Panc1 (cell line): ENCODE data around the gene ARRDC4. TPM values are rescaled to one million over a fixed set of nuclear protein-coding genes. Genes with fewer than 3 reads are reported as not detected.

Experiments
- ATAC-seq: fragments of 200-7000 bp; cut with Tn5 transposase; 2 replicates; pipeline ENCODE4 v1.9.1; 2020; ENCODE audit warnings: mild to moderate bottlenecking, moderate library complexity
- BruUV-seq: library from RNA; stranded (reverse); fragments of 400-500 nt; replicated peaks from 2 replicates; lab custom pipeline; 2021; lab: Mats Ljungman, UMichigan
- CTCF ChIA-PET: fragments of 300-600 bp; sonication (Branson Sonifier 250); formaldehyde crosslinking; loops from one replicate; lab custom pipeline; 2022; ENCODE audit warnings: antibody characterized with exemption; lab: Charles Lee
- POLR2A ChIA-PET: fragments of 300-600 bp; sonication (Branson Sonifier 250); formaldehyde crosslinking; loops from one replicate; lab custom pipeline; 2022; ENCODE audit warnings: antibody characterized with exemption; lab: Charles Lee
- DNase-seq: peaks from one replicate; pipeline ENCODE4 v3.0.0-alpha.2; 2010; ENCODE audit warnings: low read depth, low spot score
- H3K27ac ChIP-seq: 2 replicates; pipeline ENCODE4 v1.5.1; 2011; ENCODE audit warnings: mild to moderate bottlenecking, low read length, inconsistent platforms
- H3K27me3 ChIP-seq: fragments of 200-500 bp; sonication (Bioruptor generic); 2 replicates; pipeline ENCODE4 v1.6.0; 2014; ENCODE audit warnings: low read length, inconsistent platforms; ENCODE audit not compliant: control insufficient read depth, insufficient read depth
- H3K36me3 ChIP-seq: fragments of 200-500 bp; sonication (Bioruptor generic); 2 replicates; pipeline ENCODE4 v1.5.1; 2014; ENCODE audit warnings: inconsistent platforms, mild to moderate bottlenecking, low read length, moderate library complexity; ENCODE audit not compliant: control insufficient read depth, insufficient read depth
- H3K4me1 ChIP-seq: 2 replicates; pipeline ENCODE4 v1.5.1; 2011; ENCODE audit warnings: inconsistent platforms, mild to moderate bottlenecking, low read length, moderate library complexity; ENCODE audit not compliant: control insufficient read depth, insufficient read depth
- H3K4me3 ChIP-seq, 2 experiments: 2 replicates each; pipeline ENCODE4 v1.5.1; 2011 to 2012; ENCODE audit warnings: low read depth in 2 of 2, low read length in 2 of 2, mild to moderate bottlenecking in 2 of 2, inconsistent platforms in 1 of 2, moderate library complexity in 1 of 2
- H3K9me3 ChIP-seq: fragments of 200-500 bp; sonication (Bioruptor generic); 2 replicates; pipeline ENCODE4 v1.5.1; 2014; ENCODE audit warnings: low read depth, mild to moderate bottlenecking, inconsistent platforms, low read length, moderate library complexity; ENCODE audit not compliant: control insufficient read depth, insufficient read depth
- CTCF ChIP-seq: fragments of 450-650 bp; IDR thresholded peaks from 2 replicates; pipeline ENCODE4 v1.5.1; 2017; ENCODE audit warnings: mild to moderate bottlenecking
- POLR2AphosphoS5 ChIP-seq: IDR thresholded peaks from 2 replicates; pipeline ENCODE4 v1.6.1; 2012; ENCODE audit warnings: mild to moderate bottlenecking, low read depth, low read length, moderate library complexity
- SIN3A ChIP-seq: IDR thresholded peaks from 2 replicates; pipeline ENCODE4 v1.6.1; 2012; ENCODE audit warnings: low read depth, mild to moderate bottlenecking, low read length, moderate library complexity, borderline replicate concordance; ENCODE audit not compliant: insufficient read depth
- TCF7L2 ChIP-seq: IDR thresholded peaks from 2 replicates; pipeline ENCODE4 v1.6.1; 2011; ENCODE audit warnings: mild to moderate bottlenecking, low read depth, low read length, inconsistent platforms
- in situ Hi-C: cut with HindIII; loops from 2 replicates; pipeline ENCODE4 v1.10.0; 2016; ENCODE audit warnings: low sequenced_read_pairs, low pct_unique_long_range_greater_than_20kb
- intact Hi-C: fragments of 100-400 bp; cut with micrococcal nuclease; formaldehyde crosslinking; loops from one replicate; pipeline ENCODE4 v1.10.0; 2022; ENCODE audit not compliant: unreplicated experiment
- total RNA-seq: library from RNA; stranded (reverse); gene quantifications from one replicate; pipeline ENCODE4 v1.2.1, GENCODE V29; 2021; ENCODE audit not compliant: unreplicated experiment
- TF ChIP-seq, protein P1 (sequence below), 2 experiments: IDR thresholded peaks; 2 replicates each; pipeline ENCODE4 v1.6.1; 2011 to 2012; ENCODE audit warnings: low read depth in 2 of 2, control low read depth in 1 of 2, low read length in 1 of 2, mild to moderate bottlenecking in 1 of 2, moderate library complexity in 1 of 2; ENCODE audit not compliant: insufficient read depth in 1 of 2

ARRDC4 gene
- total RNA-seq, 1 experiment from 2014 or later, result 2.9 TPM

DNA sequence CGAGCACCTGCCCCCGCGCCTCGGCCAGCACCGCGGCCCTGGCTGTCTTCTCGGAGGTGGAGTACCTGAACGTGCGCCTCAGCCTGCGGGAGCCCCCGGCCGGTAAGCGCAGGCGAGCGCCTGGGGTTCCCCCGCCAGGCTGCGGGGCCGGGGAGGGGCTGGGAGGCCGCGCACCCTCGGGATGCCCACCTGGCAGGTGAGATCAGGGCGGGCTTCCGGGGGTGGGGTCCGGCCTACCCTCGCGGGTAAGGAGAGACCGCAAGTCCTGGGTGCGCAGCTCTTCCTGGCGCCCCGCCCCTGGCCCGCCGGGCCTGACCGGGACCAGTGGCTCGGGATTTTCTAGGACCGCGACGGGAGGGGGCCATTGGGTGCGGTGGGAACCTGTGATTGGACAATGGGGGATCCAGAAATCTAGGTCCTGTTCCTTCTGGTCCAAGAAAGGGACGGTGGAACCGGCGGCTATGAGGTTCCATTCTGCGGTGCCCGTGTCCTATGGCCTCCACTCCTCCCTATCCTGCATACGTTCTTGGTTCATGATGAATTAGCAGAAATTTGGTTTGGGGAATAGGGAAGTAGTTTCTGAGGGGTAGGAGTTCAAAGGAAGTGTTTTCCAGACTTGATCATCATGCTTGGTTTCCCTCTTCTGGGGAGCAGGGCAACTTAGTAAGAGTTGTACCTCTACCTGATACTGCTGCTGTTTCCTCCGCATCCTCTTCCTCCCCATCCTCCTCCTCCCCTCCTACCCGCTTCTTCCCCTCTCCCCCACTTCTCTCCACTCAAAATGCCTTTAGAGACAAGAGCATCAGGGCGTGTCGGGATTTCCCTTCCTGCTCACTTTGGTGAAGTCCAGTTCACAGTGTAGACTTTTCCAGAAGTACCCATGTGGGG is 808 bp downstream of the ARRDC4 start:
- H3K4me3 ChIP-seq, result peak overlapping the region; percentile 66 to 74
- H3K4me1 ChIP-seq, result peaks cover 3% of the 10 kb centered on the region
- CTCF ChIA-PET, result no interaction called here
- H3K9me3 ChIP-seq, result no peaks in the 10 kb centered on the region
- peak overlapping the region; percentile 56; the same call in 1 of the 2 replicates for H3K27ac ChIP-seq
- intact Hi-C loops, result no loop called here
- H3K36me3 ChIP-seq, result no peaks in the 10 kb centered on the region; the same call in 1 of the 2 replicates
- ATAC-seq, result no peak; the same call in 1 of the 2 replicates
- in situ Hi-C loops, result no loop called here
- TF ChIP-seq SIN3A (no peak), POLR2AphosphoS5 (no peak), CTCF (no peak), TCF7L2 (no peak)
- TF ChIP-seq, protein P1, sequence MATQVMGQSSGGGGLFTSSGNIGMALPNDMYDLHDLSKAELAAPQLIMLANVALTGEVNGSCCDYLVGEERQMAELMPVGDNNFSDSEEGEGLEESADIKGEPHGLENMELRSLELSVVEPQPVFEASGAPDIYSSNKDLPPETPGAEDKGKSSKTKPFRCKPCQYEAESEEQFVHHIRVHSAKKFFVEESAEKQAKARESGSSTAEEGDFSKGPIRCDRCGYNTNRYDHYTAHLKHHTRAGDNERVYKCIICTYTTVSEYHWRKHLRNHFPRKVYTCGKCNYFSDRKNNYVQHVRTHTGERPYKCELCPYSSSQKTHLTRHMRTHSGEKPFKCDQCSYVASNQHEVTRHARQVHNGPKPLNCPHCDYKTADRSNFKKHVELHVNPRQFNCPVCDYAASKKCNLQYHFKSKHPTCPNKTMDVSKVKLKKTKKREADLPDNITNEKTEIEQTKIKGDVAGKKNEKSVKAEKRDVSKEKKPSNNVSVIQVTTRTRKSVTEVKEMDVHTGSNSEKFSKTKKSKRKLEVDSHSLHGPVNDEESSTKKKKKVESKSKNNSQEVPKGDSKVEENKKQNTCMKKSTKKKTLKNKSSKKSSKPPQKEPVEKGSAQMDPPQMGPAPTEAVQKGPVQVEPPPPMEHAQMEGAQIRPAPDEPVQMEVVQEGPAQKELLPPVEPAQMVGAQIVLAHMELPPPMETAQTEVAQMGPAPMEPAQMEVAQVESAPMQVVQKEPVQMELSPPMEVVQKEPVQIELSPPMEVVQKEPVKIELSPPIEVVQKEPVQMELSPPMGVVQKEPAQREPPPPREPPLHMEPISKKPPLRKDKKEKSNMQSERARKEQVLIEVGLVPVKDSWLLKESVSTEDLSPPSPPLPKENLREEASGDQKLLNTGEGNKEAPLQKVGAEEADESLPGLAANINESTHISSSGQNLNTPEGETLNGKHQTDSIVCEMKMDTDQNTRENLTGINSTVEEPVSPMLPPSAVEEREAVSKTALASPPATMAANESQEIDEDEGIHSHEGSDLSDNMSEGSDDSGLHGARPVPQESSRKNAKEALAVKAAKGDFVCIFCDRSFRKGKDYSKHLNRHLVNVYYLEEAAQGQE (IDR thresholded peaks at IDR 0.05; ENCODE audit: insufficient read depth in 1 of 2, low read depth in 2 of 2, low read length in 1 of 2), result no peak
- no peak for DNase-seq
- no peaks in the 10 kb centered on the region for H3K27me3 ChIP-seq
- POLR2A ChIA-PET, result no interaction called here
- BruUV-seq, result no TSS peak

- TF ChIP-seq, protein P1 (IDR thresholded peaks at IDR 0.05; ENCODE audit: insufficient read depth in 1 of 2, low read depth in 2 of 2, low read length in 1 of 2), result no peak
- ATAC-seq (no peak), DNase-seq (no peak)
- POLR2A ChIA-PET, result no interaction called here
- Histone ChIP-seq H3K9me3 (no peaks in the 10 kb centered on the region), H3K27me3 (no peaks in the 10 kb centered on the region), H3K36me3 (no peaks in the 10 kb centered on the region; the same call in 1 of the 2 replicates), H3K4me1 (peaks cover 3% of the 10 kb centered on the region), H3K4me3 (no peak overlapping the region), H3K27ac (no peak overlapping the region)
- intact Hi-C loops, result no loop called here
- in situ Hi-C loops, result no loop called here
- CTCF ChIA-PET, result no interaction called here
- BruUV-seq, result no TSS peak
Observed at GRCh38 chr15:97962263-97962662, 1.8 kb downstream of the ARRDC4 start.
